HepG2 (cell line): ENCODE results near the gene SKI. TPM values are rescaled to one million over a fixed set of nuclear protein-coding genes. Genes with fewer than 3 reads are reported as not detected.

Experiments
- AKNA ChIP-seq: sonication (generic); formaldehyde crosslinking; IDR thresholded peaks from 2 replicates; pipeline ENCODE4 v1.4.0; 2020; ENCODE audit warnings: missing genetic modification reagents, borderline replicate concordance
- EEA1 ChIP-seq: sonication (generic); formaldehyde crosslinking; IDR thresholded peaks from 2 replicates; pipeline ENCODE4 v1.5.1; 2020; ENCODE audit warnings: mild to moderate bottlenecking, missing genetic modification reagents, borderline replicate concordance
- LBX2 ChIP-seq: sonication (generic); formaldehyde crosslinking; IDR thresholded peaks from 2 replicates; pipeline ENCODE4 v1.5.0; 2020; ENCODE audit warnings: missing genetic modification reagents, mild to moderate bottlenecking, borderline replicate concordance
- MAX ChIP-seq: IDR thresholded peaks from 2 replicates; pipeline ENCODE4 v1.6.1; 2012; ENCODE audit warnings: inconsistent platforms
- MLLT10 ChIP-seq: sonication (generic); formaldehyde crosslinking; IDR thresholded peaks from 2 replicates; pipeline ENCODE4 v1.4.0; 2020; ENCODE audit warnings: missing genetic modification reagents
- MYC ChIP-seq: sonication (generic); formaldehyde crosslinking; IDR thresholded peaks from 2 replicates; pipeline ENCODE4 v1.9.0; 2021; ENCODE audit warnings: missing genetic modification reagents, borderline replicate concordance
- NFE2L1 ChIP-seq: sonication (generic); formaldehyde crosslinking; IDR thresholded peaks from 2 replicates; pipeline ENCODE4 v1.4.0; 2020; ENCODE audit warnings: missing genetic modification reagents, mild to moderate bottlenecking, borderline replicate concordance
- PHB2 ChIP-seq: fragments of 450-650 bp; IDR thresholded peaks from 2 replicates; pipeline ENCODE4 v1.6.1; 2018; ENCODE audit not compliant: partially characterized antibody
- RNF2 ChIP-seq: fragments of 450-650 bp; conservative IDR thresholded peaks from 2 replicates; pipeline ENCODE4 v1.6.1; 2016; ENCODE audit warnings: low read depth
- SAP130 ChIP-seq: IDR thresholded peaks from 2 replicates; pipeline ENCODE4 v1.6.1; 2016; ENCODE audit warnings: low read depth
- SPEN ChIP-seq: sonication (generic); formaldehyde crosslinking; IDR thresholded peaks from 2 replicates; pipeline ENCODE4 v1.5.1; 2020; ENCODE audit warnings: low read depth, mild to moderate bottlenecking, missing genetic modification reagents
- ZFP91 ChIP-seq: sonication (generic); formaldehyde crosslinking; IDR thresholded peaks from 2 replicates; pipeline ENCODE4 v1.9.0; 2022; ENCODE audit warnings: missing genetic modification reagents, mild to moderate bottlenecking, borderline replicate concordance
- ZNF225 ChIP-seq: sonication (generic); formaldehyde crosslinking; IDR thresholded peaks from 2 replicates; pipeline ENCODE4 v1.4.0; 2020; ENCODE audit warnings: mild to moderate bottlenecking, missing genetic modification reagents
- ZNF256 ChIP-seq: sonication (generic); formaldehyde crosslinking; conservative IDR thresholded peaks from 2 replicates; pipeline ENCODE4 v1.4.0; 2020; ENCODE audit warnings: missing genetic modification reagents
- ZNF605 ChIP-seq: sonication (generic); formaldehyde crosslinking; IDR thresholded peaks from 2 replicates; pipeline ENCODE4 v1.8.0; 2022; ENCODE audit warnings: mild to moderate bottlenecking, missing genetic modification reagents
- ZNF781 ChIP-seq: sonication (generic); formaldehyde crosslinking; IDR thresholded peaks from 2 replicates; pipeline ENCODE4 v1.5.1; 2020; ENCODE audit warnings: borderline replicate concordance, mild to moderate bottlenecking, missing genetic modification reagents; ENCODE audit errors: not compliant biosample characterization
- ZNF800 ChIP-seq: sonication (generic); formaldehyde crosslinking; IDR thresholded peaks from 2 replicates; pipeline ENCODE4 v1.4.0; 2020; ENCODE audit warnings: missing genetic modification reagents
- ZNF883 ChIP-seq: sonication (generic); formaldehyde crosslinking; IDR thresholded peaks from 2 replicates; pipeline ENCODE4 v1.5.1; 2020; ENCODE audit warnings: mild to moderate bottlenecking, missing genetic modification reagents; ENCODE audit errors: not compliant biosample characterization
- ZSCAN30 ChIP-seq: sonication (generic); formaldehyde crosslinking; IDR thresholded peaks from 2 replicates; pipeline ENCODE4 v1.5.0; 2020; ENCODE audit warnings: mild to moderate bottlenecking, missing genetic modification reagents
- polyA plus RNA-seq, 8 experiments: library from polyadenylated mRNA; depleted of rRNA in 3 of 8; stranded (reverse) in 7 of 8; unstranded in 1 of 8; fragments of >200 nt; fragmentation: Illumina TruSeq in 4 of 8; extraction: Trizol in 4 of 8; gene quantifications; 2 replicates each; pipeline versions ENCODE4 v1.2.1 to v1.2.3, GENCODE V29; 2011 to 2016; ENCODE audit warnings: low read depth in 4 of 8, missing spikeins in 1 of 8, mixed read lengths in 1 of 8; ENCODE audit not compliant: insufficient read depth in 1 of 8
- total RNA-seq, 5 experiments: library from RNA; depleted of rRNA; stranded (reverse); fragments of >200 nt; fragmentation: Illumina TruSeq; extraction: Trizol; gene quantifications; 2 replicates each; pipeline ENCODE4 v1.2.3, GENCODE V29; 2016; ENCODE audit warnings: low read depth in 1 of 5

The SKI gene
- total and polyA plus RNA-seq, 2 of the 13 experiments (the other 11 are each of a cell fraction or from before 2014, with no cell fraction given), result 4.7 to 6.9 TPM

- 0 out of 2 replicates have a peak, but pooled peaks have one; percentile 21 for TF ChIP-seq AKNA
- peak; percentile 52 for TF ChIP-seq ZNF883 (CRISPR knock-in tag)
- TF ChIP-seq ZNF225 (CRISPR knock-in tag), result peak; percentile 66; the same call in 1 of the 2 replicates
- TF ChIP-seq ZSCAN30 (CRISPR knock-in tag), result 0 out of 2 replicates have a peak, but pooled peaks have one; percentile 26
- TF ChIP-seq NFE2L1 (CRISPR knock-in tag), result 0 out of 2 replicates have a peak, but pooled peaks have one; percentile 26
- TF ChIP-seq SAP130 (CRISPR knock-in tag), result peak; percentile 19; the same call in 1 of the 2 replicates
- peak; percentile 26; the same call in 1 of the 2 replicates for TF ChIP-seq MAX
- TF ChIP-seq ZNF256 (CRISPR knock-in tag), result no peak
- TF ChIP-seq LBX2 (CRISPR knock-in tag), result no peak
- no peak for TF ChIP-seq PHB2
- TF ChIP-seq SPEN, result 0 out of 2 replicates have a peak, but pooled peaks have one; percentile 22
- TF ChIP-seq RNF2, result 0 out of 2 replicates have a peak, but pooled peaks have one; percentile 35
- TF ChIP-seq ZNF800 (CRISPR knock-in tag), result 0 out of 2 replicates have a peak, but pooled peaks have one; percentile 46
- peak; percentile 17; the same call in 1 of the 2 replicates for TF ChIP-seq MYC (CRISPR knock-in tag)
- TF ChIP-seq ZFP91, result 0 out of 2 replicates have a peak, but pooled peaks have one; percentile 3
- TF ChIP-seq EEA1, result peak; percentile 36; the same call in 1 of the 2 replicates
- no peak for TF ChIP-seq ZNF781 (CRISPR knock-in tag)
- TF ChIP-seq MLLT10 (CRISPR knock-in tag), result 0 out of 2 replicates have a peak, but pooled peaks have one; percentile 56
- peak; percentile 47; the same call in 1 of the 2 replicates for TF ChIP-seq ZNF605
Measured at GRCh38 chr1:2229911-2230731, 2.0 kb downstream of the SKI start (continued).
